H9 (cell line): Measurements from ENCODE around the gene GNPAT. TPM values are rescaled to one million over a fixed set of nuclear protein-coding genes. Genes with fewer than 3 reads are reported as not detected.

Source experiments
- DNase-seq: peaks from one replicate; pipeline ENCODE4 v3.0.0-alpha.2; 2017
- H2AFZ ChIP-seq: one replicate; pipeline ENCODE4 v1.6.1; 2013; ENCODE audit warnings: mild to moderate bottlenecking, low read length, control low read depth, moderate library complexity
- H2AK5ac ChIP-seq: 2 replicates; pipeline ENCODE4 v1.6.1; 2013; ENCODE audit warnings: low read length, control low read depth, mixed read lengths; ENCODE audit not compliant: insufficient read length
- H2BK120ac ChIP-seq: one replicate; pipeline ENCODE4 v1.6.1; 2013; ENCODE audit warnings: low read depth, mild to moderate bottlenecking, low read length, control low read depth, inconsistent platforms; ENCODE audit not compliant: poor library complexity, severe bottlenecking
- H2BK12ac ChIP-seq: 2 replicates; pipeline ENCODE4 v1.6.1; 2013; ENCODE audit warnings: low read length, control low read depth, mixed read lengths, low read depth; ENCODE audit not compliant: insufficient read length
- H2BK15ac ChIP-seq: 2 replicates; pipeline ENCODE4 v1.6.1; 2013; ENCODE audit warnings: low read depth, low read length, control low read depth
- H2BK20ac ChIP-seq: one replicate; pipeline ENCODE4 v1.6.1; 2013; ENCODE audit warnings: low read depth, mild to moderate bottlenecking, low read length, control low read depth, inconsistent platforms; ENCODE audit not compliant: poor library complexity, severe bottlenecking
- H2BK5ac ChIP-seq: 2 replicates; pipeline ENCODE4 v1.6.1; 2013; ENCODE audit warnings: low read length, control low read depth, mixed read lengths; ENCODE audit not compliant: insufficient read length
- H3K14ac ChIP-seq: 2 replicates; pipeline ENCODE4 v1.6.1; 2013; ENCODE audit warnings: low read length, control low read depth; ENCODE audit not compliant: insufficient read depth
- H3K18ac ChIP-seq: 2 replicates; pipeline ENCODE4 v1.6.1; 2013; ENCODE audit warnings: low read depth, mild to moderate bottlenecking, mixed read lengths, low read length, control low read depth; ENCODE audit not compliant: insufficient read length
- H3K23ac ChIP-seq: 2 replicates; pipeline ENCODE4 v1.6.1; 2013; ENCODE audit warnings: low read length, control low read depth, mixed read lengths, low read depth; ENCODE audit not compliant: insufficient read length
- H3K23me2 ChIP-seq: 2 replicates; pipeline ENCODE4 v1.6.1; 2013; ENCODE audit warnings: low read depth, mild to moderate bottlenecking, mixed read lengths, low read length, control low read depth; ENCODE audit not compliant: insufficient read length, poor library complexity, severe bottlenecking
- H3K27ac ChIP-seq: 2 replicates; pipeline ENCODE4 v1.5.1; 2013; ENCODE audit warnings: low read length, control low read depth, mixed read lengths, low read depth; ENCODE audit not compliant: insufficient read length
- H3K27me3 ChIP-seq: 2 replicates; pipeline ENCODE4 v1.6.1; 2013; ENCODE audit warnings: low read length, control low read depth, inconsistent platforms; ENCODE audit not compliant: insufficient read depth
- H3K4ac ChIP-seq: 2 replicates; pipeline ENCODE4 v1.6.1; 2013; ENCODE audit warnings: low read depth, mild to moderate bottlenecking, control low read depth, inconsistent platforms, low read length, moderate library complexity
- H3K4me1 ChIP-seq: 2 replicates; pipeline ENCODE4 v1.6.1; 2013; ENCODE audit warnings: low read length, control low read depth, inconsistent platforms; ENCODE audit not compliant: insufficient read depth
- H3K4me2 ChIP-seq: 2 replicates; pipeline ENCODE4 v1.6.1; 2013; ENCODE audit warnings: low read length, control low read depth, mixed read lengths; ENCODE audit not compliant: insufficient read length, insufficient read depth
- H3K56ac ChIP-seq: 2 replicates; pipeline ENCODE4 v1.6.1; 2013; ENCODE audit warnings: low read depth, mild to moderate bottlenecking, mixed read lengths, low read length, control low read depth; ENCODE audit not compliant: insufficient read length
- H3K79me1 ChIP-seq: 2 replicates; pipeline ENCODE4 v1.6.1; 2013; ENCODE audit warnings: low read depth, mild to moderate bottlenecking, moderate library complexity, low read length, control low read depth, inconsistent platforms; ENCODE audit not compliant: insufficient read depth, poor library complexity, severe bottlenecking
- H3K79me2 ChIP-seq: 2 replicates; pipeline ENCODE4 v1.6.1; 2013; ENCODE audit warnings: low read length, control low read depth, inconsistent platforms; ENCODE audit not compliant: insufficient read depth
- H3K9ac ChIP-seq: 2 replicates; pipeline ENCODE4 v1.6.1; 2013; ENCODE audit warnings: low read length, control low read depth, mixed read lengths; ENCODE audit not compliant: insufficient read length; ENCODE audit errors: extremely low read depth
- H3K9me3 ChIP-seq: one replicate; pipeline ENCODE4 v1.6.1; 2013; ENCODE audit warnings: low read depth, low read length, inconsistent platforms; ENCODE audit not compliant: control insufficient read depth
- H3T11ph ChIP-seq: one replicate; pipeline ENCODE4 v1.6.1; 2013; ENCODE audit warnings: mild to moderate bottlenecking, low read length, control low read depth, inconsistent platforms
- H4K20me1 ChIP-seq: one replicate; pipeline ENCODE4 v1.6.1; 2013; ENCODE audit not compliant: control insufficient read depth, insufficient read length, insufficient read depth
- H4K5ac ChIP-seq: 2 replicates; pipeline ENCODE4 v1.6.1; 2013; ENCODE audit warnings: low read depth, mild to moderate bottlenecking, mixed read lengths, low read length, control low read depth; ENCODE audit not compliant: insufficient read length
- H4K8ac ChIP-seq: replicated peaks from 2 replicates; pipeline ENCODE4 v1.6.1; 2013; ENCODE audit warnings: low read length, control low read depth, mixed read lengths, low read depth; ENCODE audit not compliant: insufficient read length
- H4K91ac ChIP-seq: 2 replicates; pipeline ENCODE4 v1.6.1; 2013; ENCODE audit warnings: low read depth, mild to moderate bottlenecking, moderate library complexity, mixed read lengths, low read length, control low read depth; ENCODE audit not compliant: insufficient read length
- H3K27ac Mint-ChIP-seq, 3 experiments: 2 replicates in 2 of 3; 3 replicates in 1 of 3; pipeline ENCODE4 v1.8.0; 2020 to 2021; ENCODE audit warnings: mixed read lengths in 3 of 3, mild to moderate bottlenecking in 1 of 3, moderate library complexity in 1 of 3
- H3K27me3 Mint-ChIP-seq: 2 replicates; pipeline ENCODE4 v1.8.0; 2021; ENCODE audit warnings: low read depth, mild to moderate bottlenecking, moderate library complexity, mixed read lengths
- H3K36me3 Mint-ChIP-seq, 3 experiments: 2 replicates in 2 of 3; 3 replicates in 1 of 3; pipeline ENCODE4 v1.8.0; 2020 to 2021; ENCODE audit warnings: low read depth in 3 of 3, mixed read lengths in 3 of 3; ENCODE audit not compliant: insufficient read depth in 1 of 3
- H3K4me1 Mint-ChIP-seq, 2 experiments: 2 replicates each; pipeline ENCODE4 v1.8.0; 2020; ENCODE audit warnings: mixed read lengths in 2 of 2
- H3K4me3 Mint-ChIP-seq, 2 experiments: 2 replicates in 1 of 2; 3 replicates in 1 of 2; pipeline ENCODE4 v1.8.0; 2020 to 2021; ENCODE audit warnings: mild to moderate bottlenecking in 2 of 2, mixed read lengths in 2 of 2, moderate library complexity in 1 of 2
- H3K9me3 Mint-ChIP-seq, 2 experiments: 2 replicates in 1 of 2; 3 replicates in 1 of 2; pipeline ENCODE4 v1.8.0; 2020; ENCODE audit warnings: mild to moderate bottlenecking in 2 of 2, mixed read lengths in 2 of 2, moderate library complexity in 1 of 2
- WGBS: extraction: QIAGEN DNeasy Blood & Tissue Kit; methylation state at CpG from one replicate; pipeline ENCODE4 v1.1.7; 2013; ENCODE audit warnings: missing lambda C conversion rate, low lambda C conversion rate, mixed read lengths; ENCODE audit not compliant: insufficient read length; ENCODE audit errors: extremely low coverage; 5-methylcytosine and 5-hydroxymethylcytosine counted together
- total RNA-seq: library from RNA; stranded (reverse); gene quantifications from 2 replicates; pipeline ENCODE4 v1.2.1, GENCODE V29; 2021
- TF ChIP-seq, protein P1 (sequence below): fragments of 200-600 bp; sonication (generic); conservative IDR thresholded peaks from 3 replicates; pipeline ENCODE4 v1.8.0; 2021; ENCODE audit warnings: antibody characterized with exemption, mild to moderate bottlenecking

The GNPAT gene
- total RNA-seq, 1 experiment from 2014 or later, result 38.1 TPM

DNA sequence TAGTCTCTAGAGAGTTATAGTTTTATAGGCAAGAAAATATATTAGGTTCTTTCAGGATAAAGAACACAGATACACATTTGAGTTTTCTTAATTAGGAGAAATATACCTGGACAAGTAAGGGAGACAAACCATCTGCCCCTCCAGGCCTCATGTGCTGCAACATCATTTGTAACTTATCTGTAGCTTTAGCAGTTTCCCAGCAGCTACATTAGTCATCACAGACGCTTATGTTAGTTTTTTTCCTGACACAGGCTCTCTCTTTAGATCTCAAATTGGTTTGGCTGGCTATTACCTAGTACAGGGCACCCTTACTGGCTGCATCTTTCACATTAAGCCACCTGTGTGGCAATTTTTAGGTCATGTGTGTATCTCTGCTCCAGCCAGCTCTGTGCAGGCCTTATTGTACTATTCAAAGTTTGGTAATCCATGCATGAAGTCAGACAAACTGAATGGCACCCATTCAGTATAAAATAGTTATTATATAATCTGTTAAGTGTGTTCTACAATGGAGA is 25.9 kb downstream of the GNPAT start:
- Histone ChIP-seq H3K23me2 (no peaks in the 10 kb centered on the region), H3T11ph (no peak overlapping the region), H4K91ac (no peak overlapping the region), H2BK15ac (no peak overlapping the region), H3K79me2 (no peaks in the 10 kb centered on the region), H3K4me1 (no peaks in the 10 kb centered on the region), H3K4me2 (no peak overlapping the region), H3K27me3 (no peaks in the 10 kb centered on the region), H2BK12ac (no peak overlapping the region), H3K79me1 (no peaks in the 10 kb centered on the region), H3K23ac (no peak overlapping the region), H3K56ac (no peak overlapping the region), H4K20me1 (no peaks in the 10 kb centered on the region), H2AK5ac (no peak overlapping the region), H2BK120ac (no peak overlapping the region), H4K5ac (no peak overlapping the region), H2AFZ (no peak overlapping the region), H2BK5ac (no peak overlapping the region), H3K27ac (no peak overlapping the region), H3K18ac (no peak overlapping the region), H4K8ac (no peak overlapping the region), H3K9ac (no peak overlapping the region), H3K9me3 (no peaks in the 10 kb centered on the region), H3K4ac (no peak overlapping the region), H2BK20ac (no peak overlapping the region), H3K14ac (no peak overlapping the region)
- H3K27me3 Mint-ChIP-seq, result no peaks in the 10 kb centered on the region
- no peaks in the 10 kb centered on the region for H3K4me1 Mint-ChIP-seq
- WGBS, result no CpG with 5 or more reads among the region's 1 CpG
- no peak overlapping the region for H3K27ac Mint-ChIP-seq
- peaks cover 15 to 67% (median 54%) of the 10 kb centered on the region in 3 experiments; a peak in 6 of 7 replicates for H3K36me3 Mint-ChIP-seq
- no peak for DNase-seq
- H3K9me3 Mint-ChIP-seq, result no peaks in the 10 kb centered on the region
- H3K4me3 Mint-ChIP-seq, result no peak overlapping the region
- TF ChIP-seq, protein P1, sequence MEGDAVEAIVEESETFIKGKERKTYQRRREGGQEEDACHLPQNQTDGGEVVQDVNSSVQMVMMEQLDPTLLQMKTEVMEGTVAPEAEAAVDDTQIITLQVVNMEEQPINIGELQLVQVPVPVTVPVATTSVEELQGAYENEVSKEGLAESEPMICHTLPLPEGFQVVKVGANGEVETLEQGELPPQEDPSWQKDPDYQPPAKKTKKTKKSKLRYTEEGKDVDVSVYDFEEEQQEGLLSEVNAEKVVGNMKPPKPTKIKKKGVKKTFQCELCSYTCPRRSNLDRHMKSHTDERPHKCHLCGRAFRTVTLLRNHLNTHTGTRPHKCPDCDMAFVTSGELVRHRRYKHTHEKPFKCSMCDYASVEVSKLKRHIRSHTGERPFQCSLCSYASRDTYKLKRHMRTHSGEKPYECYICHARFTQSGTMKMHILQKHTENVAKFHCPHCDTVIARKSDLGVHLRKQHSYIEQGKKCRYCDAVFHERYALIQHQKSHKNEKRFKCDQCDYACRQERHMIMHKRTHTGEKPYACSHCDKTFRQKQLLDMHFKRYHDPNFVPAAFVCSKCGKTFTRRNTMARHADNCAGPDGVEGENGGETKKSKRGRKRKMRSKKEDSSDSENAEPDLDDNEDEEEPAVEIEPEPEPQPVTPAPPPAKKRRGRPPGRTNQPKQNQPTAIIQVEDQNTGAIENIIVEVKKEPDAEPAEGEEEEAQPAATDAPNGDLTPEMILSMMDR, result no peak
